HG02610 (cell line): Measurements from ENCODE around the gene NPTX2.

ENCODE experiments used
- ATAC-seq: cut with Tn5 transposase; IDR thresholded peaks from one replicate; pipeline ENCODE4 v1.9.1; 2021; ENCODE audit warnings: mild to moderate bottlenecking, moderate library complexity; ENCODE audit not compliant: unreplicated experiment

The NPTX2 gene

GRCh38 chr7:98617960-98618418 lies 904 bp downstream of the NPTX2 start:
- ATAC-seq = no peak

DNA sequence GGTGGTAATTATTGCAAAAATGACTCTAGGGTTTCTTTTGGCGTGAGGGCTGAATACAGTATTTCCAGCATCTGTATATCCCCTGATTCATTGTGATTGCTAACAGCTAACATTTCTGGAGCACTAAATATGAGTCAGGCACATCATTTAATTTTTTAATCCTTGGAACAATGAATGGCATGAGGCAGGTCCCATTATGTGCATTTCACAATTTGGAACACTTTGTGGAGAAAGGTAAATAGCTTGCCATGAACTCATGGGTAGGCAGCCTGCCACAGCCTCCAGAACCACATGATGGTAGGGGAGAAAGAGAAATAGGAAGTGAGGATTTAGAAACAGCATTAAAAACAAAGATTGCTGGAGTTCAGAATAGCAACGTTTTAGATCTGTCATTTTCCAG lies 1.7 kb downstream of the NPTX2 start:
- no peak for ATAC-seq

DNA sequence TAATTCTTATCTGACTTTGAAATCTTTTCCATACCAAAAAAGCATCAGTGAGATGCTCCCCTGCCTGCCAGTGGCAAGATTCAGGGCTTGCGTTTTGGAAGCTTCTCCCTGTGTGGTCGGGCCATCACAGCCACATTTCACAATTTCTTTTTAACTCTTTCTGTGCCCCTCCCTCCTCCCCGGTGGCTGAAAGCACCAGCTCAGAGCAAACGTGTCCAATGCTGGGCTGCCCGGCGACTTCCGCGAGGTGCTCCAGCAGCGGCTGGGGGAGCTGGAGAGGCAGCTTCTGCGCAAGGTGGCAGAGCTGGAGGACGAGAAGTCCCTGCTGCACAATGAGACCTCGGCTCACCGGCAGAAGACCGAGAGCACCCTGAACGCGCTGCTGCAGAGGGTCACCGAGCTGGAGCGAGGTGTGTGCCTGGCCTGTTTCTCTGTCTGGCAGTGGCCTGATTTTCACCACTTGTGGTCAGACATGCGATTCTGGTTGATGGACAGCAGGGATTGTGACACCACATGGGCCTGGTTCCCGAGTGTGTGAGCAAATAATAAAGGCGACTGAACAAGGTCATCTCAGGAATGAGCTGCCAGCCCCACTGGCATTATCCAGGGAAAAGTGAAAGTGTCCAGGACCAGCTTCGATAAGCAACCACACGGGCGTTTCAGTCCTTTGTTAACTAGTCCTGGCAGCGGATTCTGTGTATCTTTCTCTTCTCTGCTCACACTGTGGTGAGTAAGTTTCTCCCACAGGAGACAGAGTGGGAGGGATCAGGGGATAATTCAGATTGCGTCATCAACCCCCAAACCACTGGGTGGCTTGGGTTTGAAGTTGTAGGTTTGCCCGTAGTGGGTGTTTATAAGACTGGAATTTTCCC lies 2.6 kb downstream of the NPTX2 start:
- ATAC-seq = no peak

- ATAC-seq = no peak
Observed at GRCh38 chr7:98621573-98622482, 4.7 kb downstream of the NPTX2 start.

DNA sequence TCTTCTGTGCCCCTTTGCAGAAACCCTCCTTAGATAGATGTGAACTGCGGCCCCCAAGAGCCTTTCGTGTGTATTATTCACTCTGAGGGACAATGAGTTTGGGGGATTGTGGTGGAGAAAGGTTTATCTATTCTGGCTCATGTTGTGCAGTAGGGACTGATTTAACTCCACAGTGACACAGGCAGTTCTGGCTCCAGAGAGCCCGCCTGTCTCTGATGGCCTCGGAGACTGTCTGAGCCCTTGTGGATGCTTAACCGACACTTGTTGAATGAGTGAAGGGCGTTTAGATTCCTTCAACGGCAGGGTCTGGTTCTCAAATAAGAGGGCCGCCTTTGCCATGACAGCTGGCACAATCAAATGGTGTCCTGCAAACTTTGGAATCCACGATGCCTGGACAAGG lies 5.8 kb downstream of the NPTX2 start:
- no peak for ATAC-seq

GRCh38 chr7:98624846-98625420 lies 7.8 kb downstream of the NPTX2 start:
- no peak for ATAC-seq

GRCh38 chr7:98626460-98627412 lies 9.7 kb downstream of the NPTX2 start:
- no peak for ATAC-seq

- no peak for ATAC-seq
Observed at GRCh38 chr7:98627413-98627790, 10.3 kb downstream of the NPTX2 start.

- no peak for ATAC-seq
Observed at GRCh38 chr7:98628418-98628817, 11.3 kb downstream of the NPTX2 start.

DNA sequence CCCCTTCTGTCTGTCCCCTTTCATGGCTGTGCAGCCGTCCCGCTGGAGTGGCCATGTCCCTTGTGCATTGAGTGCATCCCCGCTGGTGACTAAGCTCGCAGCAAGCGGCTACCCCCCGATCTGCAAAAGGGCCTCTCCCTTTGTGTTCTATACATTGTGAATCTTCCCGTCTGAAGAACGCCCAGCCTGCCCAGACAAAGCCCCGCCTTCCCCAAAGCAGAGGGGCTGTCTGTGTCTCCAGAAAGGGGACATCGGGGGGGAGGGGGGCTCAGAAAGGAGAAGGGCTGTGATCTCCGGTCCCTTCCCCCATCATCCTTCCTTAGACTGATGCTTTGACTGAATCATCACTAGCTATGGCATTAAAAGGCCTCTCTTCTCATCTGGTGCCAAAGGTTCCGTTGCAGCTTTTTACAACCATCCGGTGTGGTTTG lies 11.9 kb downstream of the NPTX2 start:
- ATAC-seq = no peak

DNA sequence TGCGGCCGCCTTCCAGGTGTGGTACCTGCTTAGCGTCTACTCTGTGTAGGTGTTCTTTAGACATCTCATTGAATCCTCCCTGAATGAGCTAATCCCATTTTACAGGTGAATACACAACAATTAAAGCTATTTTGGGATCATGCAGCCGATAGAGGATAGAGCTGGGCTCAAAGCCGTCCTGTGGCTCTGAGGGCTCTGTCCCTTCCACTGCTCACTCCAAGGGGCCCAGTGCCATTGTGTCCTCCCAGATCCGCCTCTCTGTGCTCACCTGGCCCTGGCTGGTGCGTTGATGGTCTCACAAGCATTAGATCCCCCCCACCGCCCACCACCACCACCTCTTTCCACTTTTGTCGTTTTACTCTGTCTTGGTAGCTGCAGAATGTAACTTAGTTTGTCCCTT lies 13.1 kb downstream of the NPTX2 start:
- ATAC-seq = no peak

DNA sequence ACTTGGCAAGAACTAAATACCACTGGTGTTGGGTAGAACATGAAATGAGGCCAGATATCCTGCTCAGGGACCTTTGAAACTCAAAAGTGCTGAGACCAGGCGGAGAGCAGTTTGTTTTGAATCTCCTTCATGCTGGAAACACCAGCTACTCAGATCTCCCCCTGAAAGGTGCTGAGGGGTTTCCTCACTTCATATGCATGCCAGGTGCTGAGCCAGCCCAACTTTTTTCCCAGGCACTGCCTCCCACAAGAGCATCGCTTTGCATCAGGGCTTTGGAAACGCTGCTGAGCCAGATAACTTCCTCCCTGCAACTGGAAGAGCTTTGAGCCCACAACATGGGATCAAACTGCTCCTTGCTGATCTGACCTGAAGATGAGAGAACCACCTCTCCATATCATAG lies 13.7 kb downstream of the NPTX2 start:
- no peak for ATAC-seq

GRCh38 chr7:98638853-98639252 lies 21.8 kb downstream of the NPTX2 start:
- ATAC-seq = no peak

- ATAC-seq = no peak
Observed at GRCh38 chr7:98640375-98640774, 23.3 kb downstream of the NPTX2 start.

DNA sequence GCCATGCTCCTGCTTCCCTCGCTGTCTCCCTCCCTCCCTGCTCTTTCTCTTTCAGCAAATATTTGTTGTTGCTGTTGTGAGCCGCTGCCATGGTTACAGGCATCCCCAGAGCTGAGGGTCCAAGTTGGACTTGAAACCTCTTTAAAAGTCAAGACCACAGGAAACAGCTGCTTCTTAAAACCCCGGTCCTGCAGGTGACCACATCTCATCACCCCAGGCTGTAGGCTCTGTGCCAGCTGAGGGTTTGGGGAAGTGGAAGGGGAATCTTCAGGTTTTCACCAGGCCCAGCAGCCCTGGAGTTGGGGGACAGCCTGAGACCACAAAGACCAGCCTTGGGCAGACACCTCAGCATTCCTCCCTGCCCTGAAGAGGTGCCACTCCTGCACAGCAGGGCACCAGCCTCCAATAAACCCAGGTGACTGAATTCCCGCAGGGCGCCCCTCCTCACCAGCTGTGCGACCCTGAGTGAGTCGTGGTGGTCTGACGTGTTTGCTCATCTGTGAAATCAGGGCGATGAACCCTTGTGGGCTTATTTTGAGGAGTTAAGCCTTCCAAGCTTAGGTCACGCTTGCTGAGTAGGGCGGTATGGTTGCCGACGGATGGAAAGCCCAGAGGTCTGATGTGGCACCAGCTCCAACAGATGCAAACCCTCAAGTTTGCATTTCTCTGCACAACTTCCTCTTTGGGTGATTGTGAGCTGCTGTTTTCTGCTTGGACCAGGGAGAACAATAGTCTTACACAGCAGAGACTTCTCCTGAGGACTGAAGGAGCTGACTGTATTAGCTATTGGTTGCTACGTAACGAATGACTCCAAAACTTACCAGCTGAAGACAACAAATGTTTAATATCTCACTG lies 24.8 kb downstream of the NPTX2 start:
- ATAC-seq = peak; percentile 81

DNA sequence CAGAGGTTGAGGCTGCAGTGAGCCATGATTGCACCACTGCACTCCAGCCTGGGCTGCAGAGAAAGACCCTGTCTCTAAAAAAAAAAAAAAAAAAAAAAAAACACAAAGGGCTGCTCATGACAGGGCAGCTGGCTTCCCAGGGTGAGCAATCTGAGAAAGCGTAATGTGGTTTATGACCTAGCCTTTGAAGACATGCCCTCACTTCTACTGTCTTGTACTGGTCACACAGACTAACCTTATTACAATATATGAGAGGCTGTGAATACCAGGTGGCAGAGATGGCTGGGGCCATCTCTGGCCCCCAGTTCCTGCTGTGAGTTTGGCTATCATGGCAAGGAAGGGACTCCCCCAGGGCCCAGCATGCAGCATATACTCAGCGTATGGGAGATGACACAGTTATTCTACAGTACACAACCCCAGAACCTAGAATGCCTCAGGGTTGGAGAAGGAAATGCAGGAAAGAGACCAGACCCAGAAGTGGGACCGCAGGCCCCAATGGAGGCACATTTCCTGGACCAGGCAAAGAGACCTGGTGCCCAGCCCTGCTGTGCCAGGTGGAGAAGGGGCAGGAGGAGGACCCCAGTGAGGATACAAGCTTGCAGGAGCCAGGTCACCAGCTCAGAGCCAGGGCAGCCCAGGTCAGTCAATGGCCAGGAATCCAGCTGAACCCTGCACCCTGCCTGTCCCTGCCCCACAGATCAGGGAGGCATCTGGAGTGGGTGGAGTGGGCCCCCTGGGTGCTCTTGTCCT lies 26.3 kb downstream of the NPTX2 start:
- ATAC-seq = peak; percentile 25

GRCh38 chr7:98646465-98646864 lies 29.4 kb downstream of the NPTX2 start:
- ATAC-seq = no peak

GRCh38 chr7:98647326-98647725 lies 30.2 kb downstream of the NPTX2 start:
- ATAC-seq = no peak

- ATAC-seq = no peak
Observed at GRCh38 chr7:98651760-98652159, 34.7 kb downstream of the NPTX2 start.
